Activated effector memory CD4-positive, alpha-beta T cell treated with Interleukin-2 at 50 U/mL for 16 hours (primary cell): ENCODE measurements around the gene VDAC1.
A peak's percentile ranks its signal among the peaks of the same experiment; 100 is the strongest.

Experiments
- DNase-seq: peaks from one replicate; pipeline ENCODE4 v3.0.0-alpha.2; 2020

VDAC1 gene

GRCh38 chr5:134022333-134022732 is 17.6 kb upstream of the VDAC1 start:
- DNase-seq: no peak

- no peak for DNase-seq
Observed at GRCh38 chr5:134020188-134020587, 15.4 kb upstream of the VDAC1 start.

GRCh38 chr5:134019636-134020035 is 14.9 kb upstream of the VDAC1 start:
- DNase-seq: no peak

GRCh38 chr5:134018986-134019316 is 14.2 kb upstream of the VDAC1 start:
- DNase-seq: no peak

- DNase-seq: no peak
Observed at GRCh38 chr5:134018154-134018985, 13.6 kb upstream of the VDAC1 start.

GRCh38 chr5:134008266-134008749 is 3.5 kb upstream of the VDAC1 start:
- no peak for DNase-seq

- DNase-seq: no peak
Observed at GRCh38 chr5:134007581-134008265, 2.9 kb upstream of the VDAC1 start.

- DNase-seq: no peak
Observed at GRCh38 chr5:134006115-134006514, 1.3 kb upstream of the VDAC1 start.

- DNase-seq: no peak
Observed at GRCh38 chr5:134005417-134006061, 764 bp upstream of the VDAC1 start.

GRCh38 chr5:134003817-134004625 is 754 bp downstream of the VDAC1 start:
- DNase-seq: peak; percentile 17

- DNase-seq: no peak
Observed at GRCh38 chr5:134003064-134003816, 1.5 kb downstream of the VDAC1 start.

- DNase-seq: no peak
Observed at GRCh38 chr5:134001938-134002731, 2.6 kb downstream of the VDAC1 start.

- no peak for DNase-seq
Observed at GRCh38 chr5:134000696-134001453, 3.9 kb downstream of the VDAC1 start.

GRCh38 chr5:134000091-134000511 is 4.7 kb downstream of the VDAC1 start:
- no peak for DNase-seq

- no peak for DNase-seq
Observed at GRCh38 chr5:133998807-133999206, 6.0 kb downstream of the VDAC1 start.

- no peak for DNase-seq
Observed at GRCh38 chr5:133998042-133998441, 6.7 kb downstream of the VDAC1 start.

- DNase-seq: no peak
Observed at GRCh38 chr5:133996683-133997252, 8.0 kb downstream of the VDAC1 start.

- DNase-seq: no peak
Observed at GRCh38 chr5:133995883-133996563, 8.8 kb downstream of the VDAC1 start.

GRCh38 chr5:133995341-133995740 is 9.4 kb downstream of the VDAC1 start:
- no peak for DNase-seq

- no peak for DNase-seq
Observed at GRCh38 chr5:133994990-133995333, 9.8 kb downstream of the VDAC1 start.
